Epithelial cell of esophagus (primary cell): ENCODE data around the gene PPIL1.

Experiments
- DNase-seq: peaks from one replicate; pipeline ENCODE4 v3.0.0; 2010; ENCODE audit warnings: low read depth
- H3K4me3 ChIP-seq: 2 replicates; pipeline ENCODE4 v1.5.1; 2011; ENCODE audit warnings: mild to moderate bottlenecking, low read length, control low read depth
- CTCF ChIP-seq: IDR thresholded peaks from 2 replicates; pipeline ENCODE4 v1.5.1; 2011; ENCODE audit warnings: low read depth, mild to moderate bottlenecking, low read length, control low read depth, inconsistent platforms; ENCODE audit not compliant: insufficient read depth; ENCODE audit errors: missing control alignments

The PPIL1 gene

GRCh38 chr6:36807143-36807542 lies 67.5 kb downstream of the PPIL1 start:
- no peak for DNase-seq
- H3K4me3 ChIP-seq = no peak overlapping the region
- no peak for TF ChIP-seq CTCF

GRCh38 chr6:36805917-36806316 lies 68.7 kb downstream of the PPIL1 start:
- DNase-seq = no peak
- no peak overlapping the region for H3K4me3 ChIP-seq
- no peak for TF ChIP-seq CTCF

- H3K4me3 ChIP-seq = no peak overlapping the region
- TF ChIP-seq CTCF = no peak
- DNase-seq = no peak
Observed at GRCh38 chr6:36805096-36805797, 69.4 kb downstream of the PPIL1 start.
